GM19324 (cell line): ENCODE measurements around the gene HMGA1.

ENCODE experiments used
- ATAC-seq: cut with Tn5 transposase; IDR thresholded peaks from one replicate; pipeline ENCODE4 v1.9.1; 2021; ENCODE audit warnings: mild to moderate bottlenecking, moderate library complexity; ENCODE audit not compliant: unreplicated experiment, low FRiP score

HMGA1 gene

GRCh38 chr6:34285448-34286164 lies 48.9 kb downstream of the HMGA1 start:
- no peak for ATAC-seq

GRCh38 chr6:34288581-34288980 lies 51.9 kb downstream of the HMGA1 start:
- ATAC-seq, result no peak

DNA sequence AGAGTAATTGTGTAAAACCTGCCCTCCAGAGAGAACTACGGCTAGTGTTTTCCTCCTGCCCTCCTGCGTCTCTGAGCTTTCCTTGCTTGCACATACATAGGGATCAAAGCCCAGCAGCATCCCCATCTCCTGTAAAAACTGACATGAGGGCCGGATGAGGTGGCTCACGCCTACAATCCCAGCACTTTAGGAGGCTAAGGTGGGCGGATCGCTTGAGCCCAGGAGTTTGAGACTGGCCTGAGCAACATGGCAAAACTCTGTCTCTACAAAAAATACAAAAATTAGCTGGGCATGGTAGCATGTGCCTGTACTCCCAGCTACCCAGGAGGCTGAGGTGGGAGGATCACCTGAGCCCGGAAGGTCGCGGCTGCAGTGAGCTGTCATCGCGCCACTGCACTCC lies 52.5 kb downstream of the HMGA1 start:
- no peak for ATAC-seq

- ATAC-seq, result no peak
Observed at GRCh38 chr6:34292954-34293353, 56.3 kb downstream of the HMGA1 start.

DNA sequence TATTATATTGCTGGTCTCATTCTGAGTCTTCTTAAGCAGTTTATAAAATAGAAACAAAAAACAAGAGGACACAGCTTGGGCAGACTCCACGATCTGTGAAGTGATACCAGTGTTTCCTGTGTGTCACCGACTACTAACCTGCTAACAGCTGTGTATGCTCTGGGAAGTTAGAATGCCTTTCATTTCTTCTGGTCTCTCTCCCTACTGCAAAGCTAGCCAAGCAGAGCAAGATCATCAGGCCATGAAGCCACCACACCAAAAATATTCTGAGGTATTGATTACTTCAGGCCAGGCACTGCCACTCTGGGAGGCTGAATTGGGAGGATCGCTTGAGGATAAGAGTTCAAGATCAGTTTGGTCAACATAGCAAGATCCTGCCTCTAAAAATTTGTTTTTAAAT lies 59.0 kb downstream of the HMGA1 start:
- peak; percentile 75 for ATAC-seq
